ENCODE data around the gene SASH1.
"Not testable (repeated sequence)": the region's sequence is repeated elsewhere in the genome, so short reads cannot be mapped to it uniquely, and the experiment has no call there.

DNA sequence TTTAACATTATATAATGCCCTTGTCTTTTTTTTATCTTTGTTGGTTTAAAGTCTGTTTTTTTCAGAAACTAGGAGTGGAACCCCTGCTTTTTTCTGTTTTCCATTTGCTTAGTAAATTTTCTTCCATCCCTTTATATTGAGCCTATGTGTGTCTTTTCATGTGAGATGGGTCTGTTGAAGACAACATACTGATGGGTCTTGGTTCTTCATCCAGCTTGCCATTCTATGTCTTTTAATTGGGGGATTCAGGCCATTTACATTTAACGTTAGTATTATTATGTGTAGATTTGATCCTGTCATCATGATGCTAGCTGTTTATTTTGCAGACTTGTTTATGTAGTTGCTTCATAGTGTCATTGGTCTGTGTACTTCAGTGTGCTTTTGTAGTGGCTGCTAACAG is 243.0 kb downstream of the SASH1 start:
- TF ChIP-seq, protein P1, sequence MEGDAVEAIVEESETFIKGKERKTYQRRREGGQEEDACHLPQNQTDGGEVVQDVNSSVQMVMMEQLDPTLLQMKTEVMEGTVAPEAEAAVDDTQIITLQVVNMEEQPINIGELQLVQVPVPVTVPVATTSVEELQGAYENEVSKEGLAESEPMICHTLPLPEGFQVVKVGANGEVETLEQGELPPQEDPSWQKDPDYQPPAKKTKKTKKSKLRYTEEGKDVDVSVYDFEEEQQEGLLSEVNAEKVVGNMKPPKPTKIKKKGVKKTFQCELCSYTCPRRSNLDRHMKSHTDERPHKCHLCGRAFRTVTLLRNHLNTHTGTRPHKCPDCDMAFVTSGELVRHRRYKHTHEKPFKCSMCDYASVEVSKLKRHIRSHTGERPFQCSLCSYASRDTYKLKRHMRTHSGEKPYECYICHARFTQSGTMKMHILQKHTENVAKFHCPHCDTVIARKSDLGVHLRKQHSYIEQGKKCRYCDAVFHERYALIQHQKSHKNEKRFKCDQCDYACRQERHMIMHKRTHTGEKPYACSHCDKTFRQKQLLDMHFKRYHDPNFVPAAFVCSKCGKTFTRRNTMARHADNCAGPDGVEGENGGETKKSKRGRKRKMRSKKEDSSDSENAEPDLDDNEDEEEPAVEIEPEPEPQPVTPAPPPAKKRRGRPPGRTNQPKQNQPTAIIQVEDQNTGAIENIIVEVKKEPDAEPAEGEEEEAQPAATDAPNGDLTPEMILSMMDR (IDR thresholded peaks at IDR 0.05) = not testable (repeated sequence)
- TF ChIP-seq POLR2A (IDR thresholded peaks at IDR 0.05) = not testable (repeated sequence)

All from body of pancreas (tissue), 4 donors.